ENCODE measurements around the gene NIP7. TPM values are rescaled to one million over a fixed set of nuclear protein-coding genes. Genes with fewer than 3 reads are reported as not detected.

NIP7 gene
- total RNA-seq, 1 experiment from 2014 or later: 55.8 TPM

DNA sequence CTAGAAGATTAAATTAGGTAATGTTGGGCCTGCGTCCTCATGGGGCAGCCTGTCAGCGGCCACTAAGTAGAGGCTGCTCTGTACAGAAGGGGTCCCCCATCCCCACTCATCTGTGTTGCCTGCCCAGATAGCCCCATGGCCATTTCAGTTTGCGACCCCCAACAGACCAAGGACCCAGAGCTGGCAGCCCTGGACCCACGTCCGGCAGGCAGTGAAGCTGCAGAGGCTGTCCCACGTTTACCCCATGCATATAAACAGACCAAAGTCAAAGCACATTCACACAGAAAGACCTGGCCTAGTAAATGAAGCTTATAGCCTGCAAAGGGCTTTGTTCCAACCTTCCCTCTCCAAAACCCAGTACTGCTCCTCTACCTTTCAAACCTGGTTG, 13.8 kb upstream of the NIP7 start:
- BruUV-seq (replicated peaks): no TSS peak
- H3K27ac Mint-ChIP-seq (ENCODE audit: unreplicated experiment): no peak overlapping the region
- DNase-seq: no peak
- H3K4me3 Mint-ChIP-seq (ENCODE audit: low read depth, unreplicated experiment): peak overlapping the region; percentile 15
- no peaks in the 10 kb centered on the region for H3K9me3 Mint-ChIP-seq (ENCODE audit: low read depth, unreplicated experiment)
- TF ChIP-seq, protein P1, sequence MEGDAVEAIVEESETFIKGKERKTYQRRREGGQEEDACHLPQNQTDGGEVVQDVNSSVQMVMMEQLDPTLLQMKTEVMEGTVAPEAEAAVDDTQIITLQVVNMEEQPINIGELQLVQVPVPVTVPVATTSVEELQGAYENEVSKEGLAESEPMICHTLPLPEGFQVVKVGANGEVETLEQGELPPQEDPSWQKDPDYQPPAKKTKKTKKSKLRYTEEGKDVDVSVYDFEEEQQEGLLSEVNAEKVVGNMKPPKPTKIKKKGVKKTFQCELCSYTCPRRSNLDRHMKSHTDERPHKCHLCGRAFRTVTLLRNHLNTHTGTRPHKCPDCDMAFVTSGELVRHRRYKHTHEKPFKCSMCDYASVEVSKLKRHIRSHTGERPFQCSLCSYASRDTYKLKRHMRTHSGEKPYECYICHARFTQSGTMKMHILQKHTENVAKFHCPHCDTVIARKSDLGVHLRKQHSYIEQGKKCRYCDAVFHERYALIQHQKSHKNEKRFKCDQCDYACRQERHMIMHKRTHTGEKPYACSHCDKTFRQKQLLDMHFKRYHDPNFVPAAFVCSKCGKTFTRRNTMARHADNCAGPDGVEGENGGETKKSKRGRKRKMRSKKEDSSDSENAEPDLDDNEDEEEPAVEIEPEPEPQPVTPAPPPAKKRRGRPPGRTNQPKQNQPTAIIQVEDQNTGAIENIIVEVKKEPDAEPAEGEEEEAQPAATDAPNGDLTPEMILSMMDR (IDR thresholded peaks at IDR 0.05; ENCODE audit: unreplicated experiment): no peak
- peaks cover 33% of the 10 kb centered on the region for H3K4me1 Mint-ChIP-seq (ENCODE audit: low read depth, unreplicated experiment)
- CTCF ChIA-PET: interaction anchor here (1.0 kb wide), 1 partner anchor 10 kb away, joined by 8 read pairs; no protein-coding TSS in a partner anchor
- intact Hi-C loops (cut with micrococcal nuclease; ENCODE audit: unreplicated experiment): no loop called here
- H3K36me3 Mint-ChIP-seq (ENCODE audit: insufficient read depth, unreplicated experiment): peaks cover 91% of the 10 kb centered on the region
- H3K27me3 Mint-ChIP-seq (ENCODE audit: unreplicated experiment): no peaks in the 10 kb centered on the region

- H3K27me3 Mint-ChIP-seq (ENCODE audit: unreplicated experiment): no peaks in the 10 kb centered on the region
- TF ChIP-seq, protein P1 (IDR thresholded peaks at IDR 0.05; ENCODE audit: unreplicated experiment): no peak
- peaks cover 33% of the 10 kb centered on the region for H3K4me1 Mint-ChIP-seq (ENCODE audit: low read depth, unreplicated experiment)
- intact Hi-C loops (cut with micrococcal nuclease; ENCODE audit: unreplicated experiment): no loop called here
- peak overlapping the region; percentile 15 for H3K4me3 Mint-ChIP-seq (ENCODE audit: low read depth, unreplicated experiment)
- BruUV-seq (replicated peaks): no TSS peak
- H3K27ac Mint-ChIP-seq (ENCODE audit: unreplicated experiment): no peak overlapping the region
- CTCF ChIA-PET: interaction anchor here (0.6 to 1.0 kb wide), 3 partner anchors 9 to 435 kb away, joined by 3 to 8 read pairs (median 4); no protein-coding TSS in a partner anchor
- DNase-seq: no peak
- H3K9me3 Mint-ChIP-seq (ENCODE audit: low read depth, unreplicated experiment): no peaks in the 10 kb centered on the region
- H3K36me3 Mint-ChIP-seq (ENCODE audit: insufficient read depth, unreplicated experiment): peaks cover 89% of the 10 kb centered on the region
Observed at GRCh38 chr16:69326172-69326873, 13.2 kb upstream of the NIP7 start.

GRCh38 chr16:69327585-69328310, 11.8 kb upstream of the NIP7 start:
- intact Hi-C loops (cut with micrococcal nuclease; ENCODE audit: unreplicated experiment): no loop called here
- H3K36me3 Mint-ChIP-seq (ENCODE audit: insufficient read depth, unreplicated experiment): peaks cover 84% of the 10 kb centered on the region
- peaks cover 33% of the 10 kb centered on the region for H3K4me1 Mint-ChIP-seq (ENCODE audit: low read depth, unreplicated experiment)
- H3K27me3 Mint-ChIP-seq (ENCODE audit: unreplicated experiment): no peaks in the 10 kb centered on the region
- DNase-seq: no peak
- CTCF ChIA-PET: interaction anchor here (1.9 kb wide), 1 partner anchor 178 kb away, joined by 7 read pairs; no protein-coding TSS in a partner anchor
- no peaks in the 10 kb centered on the region for H3K9me3 Mint-ChIP-seq (ENCODE audit: low read depth, unreplicated experiment)
- peak overlapping the region; percentile 99 for H3K4me3 Mint-ChIP-seq (ENCODE audit: low read depth, unreplicated experiment)
- no TSS peak for BruUV-seq (replicated peaks)
- TF ChIP-seq, protein P1 (IDR thresholded peaks at IDR 0.05; ENCODE audit: unreplicated experiment): no peak
- peak overlapping the region; percentile 81 for H3K27ac Mint-ChIP-seq (ENCODE audit: unreplicated experiment)

DNA sequence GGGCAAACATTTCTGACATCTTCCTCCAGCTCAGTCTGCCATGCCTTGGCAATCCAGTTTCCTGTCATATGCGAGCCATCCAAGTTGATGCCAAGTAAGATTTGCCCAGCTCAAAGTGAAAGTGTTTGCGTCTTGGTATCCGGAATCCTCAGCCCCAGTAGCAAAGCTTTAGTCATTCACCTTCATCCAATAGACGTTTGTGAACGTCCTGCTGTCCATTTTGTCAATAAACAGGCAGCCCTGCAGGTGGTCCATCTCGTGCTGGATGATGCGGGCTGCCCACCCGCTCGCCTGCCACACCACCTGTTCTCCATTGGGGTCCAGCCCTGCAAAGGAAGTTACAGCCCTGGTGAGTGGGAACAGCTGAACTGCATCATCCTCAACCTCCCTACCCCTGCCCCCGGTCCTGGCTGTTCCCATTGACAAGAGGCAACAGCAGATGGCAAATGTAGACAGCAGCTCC, 10.7 kb upstream of the NIP7 start:
- Mint-ChIP-seq H3K27ac (ENCODE audit: unreplicated experiment) (peak overlapping the region; percentile 81), H3K36me3 (ENCODE audit: insufficient read depth, unreplicated experiment) (peaks cover 83% of the 10 kb centered on the region), H3K4me3 (ENCODE audit: low read depth, unreplicated experiment) (peak overlapping the region; percentile 99), H3K9me3 (ENCODE audit: low read depth, unreplicated experiment) (no peaks in the 10 kb centered on the region), H3K27me3 (ENCODE audit: unreplicated experiment) (no peaks in the 10 kb centered on the region), H3K4me1 (ENCODE audit: low read depth, unreplicated experiment) (peaks cover 33% of the 10 kb centered on the region)
- BruUV-seq (replicated peaks): no TSS peak
- TF ChIP-seq, protein P1 (IDR thresholded peaks at IDR 0.05; ENCODE audit: unreplicated experiment): no peak
- CTCF ChIA-PET: interaction anchor here (1.9 kb wide), 1 partner anchor 179 kb away, joined by 7 read pairs; no protein-coding TSS in a partner anchor
- intact Hi-C loops (cut with micrococcal nuclease; ENCODE audit: unreplicated experiment): no loop called here
- no peak for DNase-seq

Measured in Calu3 (cell line).